GM18520 (cell line): ENCODE results near the gene PLEKHF1.
"Not testable (repeated sequence)": the region's sequence is repeated elsewhere in the genome, so short reads cannot be mapped to it uniquely, and the experiment has no call there.

ENCODE experiments used
- ATAC-seq: cut with Tn5 transposase; IDR thresholded peaks from one replicate; pipeline ENCODE4 v1.9.1; 2021; ENCODE audit not compliant: unreplicated experiment

Gene PLEKHF1

GRCh38 chr19:29697523-29698261 is 32.4 kb downstream of the PLEKHF1 start:
- ATAC-seq = no peak

GRCh38 chr19:29699861-29700260 is 34.6 kb downstream of the PLEKHF1 start:
- no peak for ATAC-seq

GRCh38 chr19:29700498-29700897 is 35.2 kb downstream of the PLEKHF1 start:
- ATAC-seq = no peak

GRCh38 chr19:29702161-29702962 is 37.1 kb downstream of the PLEKHF1 start:
- ATAC-seq = no peak

- ATAC-seq = no peak
These were observed 37.7 kb downstream of the PLEKHF1 start for GRCh38 chr19:29702963-29703320.

- peak; percentile 58 for ATAC-seq
These were observed 39.6 kb downstream of the PLEKHF1 start for GRCh38 chr19:29704562-29705558.

- no peak for ATAC-seq
These were observed 40.4 kb downstream of the PLEKHF1 start for GRCh38 chr19:29705706-29706105.

- no peak for ATAC-seq
These were observed 41.4 kb downstream of the PLEKHF1 start for GRCh38 chr19:29706635-29707034.

GRCh38 chr19:29708554-29709439 is 43.5 kb downstream of the PLEKHF1 start:
- no peak for ATAC-seq

- not testable (repeated sequence) for ATAC-seq
These were observed 44.2 kb downstream of the PLEKHF1 start for GRCh38 chr19:29709440-29709798.

GRCh38 chr19:29711584-29712132 is 46.4 kb downstream of the PLEKHF1 start:
- ATAC-seq = no peak

GRCh38 chr19:29712744-29713516 is 47.7 kb downstream of the PLEKHF1 start:
- no peak for ATAC-seq

- ATAC-seq = peak; percentile 13
These were observed 49.2 kb downstream of the PLEKHF1 start for GRCh38 chr19:29714371-29714952.

- peak; percentile 57 for ATAC-seq
These were observed 49.9 kb downstream of the PLEKHF1 start, which contains the start of gene C19orf12 for GRCh38 chr19:29714953-29715700. Gene C19orf12 (minus strand): TSS chr19:29715261. CDS start chr19:29708413, 6,848 bp downstream.

- ATAC-seq = no peak
These were observed 50.7 kb downstream of the PLEKHF1 start for GRCh38 chr19:29715701-29716581.

GRCh38 chr19:29717051-29717450 is 51.8 kb downstream of the PLEKHF1 start:
- ATAC-seq = no peak

- no peak for ATAC-seq
These were observed 58.9 kb downstream of the PLEKHF1 start for GRCh38 chr19:29724102-29724641.
